Fibroblast of lung (primary cell): Measurements from ENCODE around the gene KCNA3. TPM values are rescaled to one million over a fixed set of nuclear protein-coding genes. Genes with fewer than 3 reads are reported as not detected.

ENCODE experiments used
- DNase-seq, 2 donors: peaks; one replicate each; pipeline versions ENCODE4 v3.0.0 to v3.0.0-alpha.2; 2010; ENCODE audit warnings: low read depth in 2 of 2
- H2AFZ ChIP-seq: 2 replicates; pipeline ENCODE4 v1.5.1; 2012; ENCODE audit warnings: low read length, control low read depth, inconsistent platforms
- H3K27ac ChIP-seq: 2 replicates; pipeline ENCODE4 v1.5.1; 2011; ENCODE audit warnings: low read length, control low read depth; ENCODE audit not compliant: insufficient read depth
- H3K27me3 ChIP-seq: 2 replicates; pipeline ENCODE4 v1.5.1; 2011; ENCODE audit warnings: mild to moderate bottlenecking, low read length; ENCODE audit not compliant: control insufficient read depth, insufficient read depth
- H3K36me3 ChIP-seq: 2 replicates; pipeline ENCODE4 v1.5.1; 2011; ENCODE audit warnings: low read length; ENCODE audit not compliant: control insufficient read depth, insufficient read depth
- H3K4me1 ChIP-seq: 2 replicates; pipeline ENCODE4 v1.5.1; 2011; ENCODE audit warnings: low read length; ENCODE audit not compliant: control insufficient read depth, insufficient read depth; ENCODE audit errors: extremely low read depth
- H3K4me2 ChIP-seq: 2 replicates; pipeline ENCODE4 v1.5.1; 2011; ENCODE audit warnings: low read length, control low read depth; ENCODE audit not compliant: insufficient read depth; ENCODE audit errors: extremely low read depth
- H3K4me3 ChIP-seq, 4 experiments: fragments of 200-600 bp in 1 of 4; sonication (generic) in 1 of 4; replicated peaks in 1 of 4; 2 replicates each; pipeline ENCODE4 v1.5.1; 2011 to 2016; ENCODE audit warnings: low read length in 4 of 4, low read depth in 3 of 4, mild to moderate bottlenecking in 3 of 4, control low read depth in 2 of 4, inconsistent platforms in 1 of 4, mixed read lengths in 1 of 4; ENCODE audit not compliant: insufficient read depth in 1 of 4; ENCODE audit errors: control extremely low read depth in 1 of 4
- H3K79me2 ChIP-seq: 2 replicates; pipeline ENCODE4 v1.5.1; 2012; ENCODE audit warnings: mild to moderate bottlenecking, low read length, inconsistent platforms; ENCODE audit not compliant: control insufficient read depth, insufficient read depth
- H3K9ac ChIP-seq: 2 replicates; pipeline ENCODE4 v1.5.1; 2011; ENCODE audit warnings: mild to moderate bottlenecking, low read length, control low read depth; ENCODE audit not compliant: insufficient read depth
- H3K9me3 ChIP-seq: 2 replicates; pipeline ENCODE4 v1.5.1; 2012; ENCODE audit warnings: low read depth, low read length; ENCODE audit not compliant: control insufficient read depth, insufficient read depth
- H4K20me1 ChIP-seq: 2 replicates; pipeline ENCODE4 v1.5.1; 2011; ENCODE audit warnings: low read length; ENCODE audit not compliant: control insufficient read depth, insufficient read depth; ENCODE audit errors: extremely low read depth
- EZH2 ChIP-seq: IDR thresholded peaks from 2 replicates; pipeline ENCODE4 v1.5.1; 2012; ENCODE audit warnings: low read length, control low read depth, mild to moderate bottlenecking; ENCODE audit errors: missing control alignments
- polyA plus RNA-seq, 2 donors: library from polyadenylated mRNA; depleted of rRNA in 1 of 2; stranded (reverse) in 1 of 2; unstranded in 1 of 2; fragments of >200 nt; gene quantifications; 2 replicates each; pipeline ENCODE4 v1.2.1, GENCODE V29; 2011 to 2012; ENCODE audit warnings: missing spikeins in 1 of 2
- total RNA-seq: library from RNA; depleted of rRNA; stranded (reverse); fragments of >200 nt; gene quantifications from 2 replicates; pipeline ENCODE4 v1.2.1, GENCODE V29; 2014
- TF ChIP-seq, protein P1 (sequence below), 2 donors: IDR thresholded peaks in 1 of 2; conservative IDR thresholded peaks in 1 of 2; 1 replicate in 1 of 2; 2 replicates in 1 of 2; pipeline ENCODE4 v1.5.1; 2011 to 2012; ENCODE audit warnings: low read length in 2 of 2, control low read depth in 1 of 2, inconsistent platforms in 1 of 2, low read depth in 1 of 2, mild to moderate bottlenecking in 1 of 2

Gene KCNA3
- total and polyA plus RNA-seq, 2 donors (not counting 1 experiment from before 2014, with no cell fraction given) = 2.7 to 5.6 TPM

DNA sequence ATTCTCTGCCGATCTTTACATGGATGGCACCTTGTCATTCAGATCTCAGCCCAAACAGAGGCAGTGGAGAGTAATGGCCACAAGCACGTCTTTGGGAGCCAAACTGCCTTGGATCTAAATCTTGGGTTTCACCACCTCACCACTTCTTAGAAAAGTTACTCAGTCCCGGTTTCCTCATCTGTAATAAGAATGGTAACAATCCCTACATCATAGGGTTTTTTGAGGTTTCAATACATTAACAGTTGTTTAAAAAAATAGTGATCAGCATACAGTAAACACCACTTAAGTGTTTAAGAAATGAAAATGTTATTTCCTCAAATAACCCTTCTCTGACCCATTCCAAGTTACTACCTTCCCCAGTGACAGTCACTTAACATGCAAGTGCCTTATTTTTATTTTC, 38.5 kb upstream of the KCNA3 start:
- H4K20me1 ChIP-seq = no peaks in the 10 kb centered on the region
- no peaks in the 10 kb centered on the region for H3K36me3 ChIP-seq
- H3K9ac ChIP-seq = no peak overlapping the region

GRCh38 chr1:110710314-110710713, 35.6 kb upstream of the KCNA3 start:
- no peak for DNase-seq
- Histone ChIP-seq H3K4me1 (no peaks in the 10 kb centered on the region), H3K9ac (no peak overlapping the region), H2AFZ (no peak overlapping the region), H3K27ac (no peak overlapping the region), H3K9me3 (no peaks in the 10 kb centered on the region), H3K79me2 (no peaks in the 10 kb centered on the region), H3K36me3 (no peaks in the 10 kb centered on the region), H3K4me2 (no peak overlapping the region), H4K20me1 (no peaks in the 10 kb centered on the region), H3K4me3 (no peak overlapping the region), H3K27me3 (peaks cover 3% of the 10 kb centered on the region)
- TF ChIP-seq EZH2 = no peak
- TF ChIP-seq, protein P1, sequence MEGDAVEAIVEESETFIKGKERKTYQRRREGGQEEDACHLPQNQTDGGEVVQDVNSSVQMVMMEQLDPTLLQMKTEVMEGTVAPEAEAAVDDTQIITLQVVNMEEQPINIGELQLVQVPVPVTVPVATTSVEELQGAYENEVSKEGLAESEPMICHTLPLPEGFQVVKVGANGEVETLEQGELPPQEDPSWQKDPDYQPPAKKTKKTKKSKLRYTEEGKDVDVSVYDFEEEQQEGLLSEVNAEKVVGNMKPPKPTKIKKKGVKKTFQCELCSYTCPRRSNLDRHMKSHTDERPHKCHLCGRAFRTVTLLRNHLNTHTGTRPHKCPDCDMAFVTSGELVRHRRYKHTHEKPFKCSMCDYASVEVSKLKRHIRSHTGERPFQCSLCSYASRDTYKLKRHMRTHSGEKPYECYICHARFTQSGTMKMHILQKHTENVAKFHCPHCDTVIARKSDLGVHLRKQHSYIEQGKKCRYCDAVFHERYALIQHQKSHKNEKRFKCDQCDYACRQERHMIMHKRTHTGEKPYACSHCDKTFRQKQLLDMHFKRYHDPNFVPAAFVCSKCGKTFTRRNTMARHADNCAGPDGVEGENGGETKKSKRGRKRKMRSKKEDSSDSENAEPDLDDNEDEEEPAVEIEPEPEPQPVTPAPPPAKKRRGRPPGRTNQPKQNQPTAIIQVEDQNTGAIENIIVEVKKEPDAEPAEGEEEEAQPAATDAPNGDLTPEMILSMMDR (conservative IDR thresholded peaks at IDR 0.05 in 1 of 2, IDR thresholded peaks at IDR 0.05 in 1 of 2; ENCODE audit: low read depth in 1 of 2, low read length in 2 of 2) = no peak

More for the DNA sequence above, 38.5 kb upstream of the KCNA3 start:
- Histone ChIP-seq H3K4me3 (no peak overlapping the region), H3K79me2 (no peaks in the 10 kb centered on the region), H2AFZ (no peak overlapping the region), H3K4me2 (no peak overlapping the region), H3K27me3 (no peaks in the 10 kb centered on the region), H3K4me1 (no peaks in the 10 kb centered on the region), H3K9me3 (no peaks in the 10 kb centered on the region), H3K27ac (no peak overlapping the region)
- TF ChIP-seq EZH2 = no peak
- TF ChIP-seq, protein P1 (conservative IDR thresholded peaks at IDR 0.05 in 1 of 2, IDR thresholded peaks at IDR 0.05 in 1 of 2; ENCODE audit: low read depth in 1 of 2, low read length in 2 of 2) = no peak
- DNase-seq = no peak

DNA sequence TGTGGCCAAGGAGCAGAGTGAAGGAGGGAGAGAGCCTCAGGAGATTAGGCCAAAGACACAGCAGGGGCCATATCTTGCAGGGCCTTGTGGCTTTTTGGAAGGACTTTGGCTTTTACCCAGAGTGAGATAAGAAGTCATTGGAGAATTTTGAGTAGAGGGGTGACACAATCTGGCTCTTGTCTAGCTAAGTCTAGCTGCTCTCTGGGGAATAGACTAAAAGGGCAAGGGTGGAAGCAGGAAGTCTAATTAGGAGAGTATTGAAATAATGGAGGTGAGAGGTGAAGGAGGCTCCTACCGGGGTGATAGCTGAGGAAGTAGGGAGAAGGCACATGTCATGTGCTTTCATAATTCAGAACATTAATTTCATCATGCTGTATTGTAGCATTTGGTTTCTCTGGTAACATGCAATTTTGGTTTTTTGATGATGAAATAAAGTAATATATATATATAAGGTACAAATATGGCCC, 34.3 kb upstream of the KCNA3 start:
- DNase-seq = no peak

More for the DNA sequence above, 34.3 kb upstream of the KCNA3 start:
- Histone ChIP-seq H3K4me2 (no peak overlapping the region), H3K9me3 (no peaks in the 10 kb centered on the region), H3K27me3 (peaks cover 3% of the 10 kb centered on the region), H3K9ac (no peak overlapping the region), H3K4me1 (no peaks in the 10 kb centered on the region), H4K20me1 (no peaks in the 10 kb centered on the region), H3K27ac (no peak overlapping the region), H3K79me2 (no peaks in the 10 kb centered on the region), H3K36me3 (no peaks in the 10 kb centered on the region), H3K4me3 (no peak overlapping the region), H2AFZ (no peak overlapping the region)
- no peak for TF ChIP-seq EZH2
- TF ChIP-seq, protein P1 (conservative IDR thresholded peaks at IDR 0.05 in 1 of 2, IDR thresholded peaks at IDR 0.05 in 1 of 2; ENCODE audit: low read depth in 1 of 2, low read length in 2 of 2) = no peak
